ENCODE data around the gene ZNF136. TPM values are rescaled to one million over a fixed set of nuclear protein-coding genes. Genes with fewer than 3 reads are reported as not detected.

ZNF136 gene
- total RNA-seq, 1 donor from 2014 or later = 13.3 TPM

GRCh38 chr19:12198136-12198535 lies 35.2 kb downstream of the ZNF136 start:
- Mint-ChIP-seq H3K27me3 (ENCODE audit: low read depth) (no peaks in the 10 kb centered on the region), H3K4me3 (no peak overlapping the region), H3K9me3 (peaks cover 29% of the 10 kb centered on the region), H3K36me3 (ENCODE audit: low read depth) (peaks cover 75% of the 10 kb centered on the region), H3K4me1 (no peaks in the 10 kb centered on the region), H3K27ac (ENCODE audit: unreplicated experiment) (no peak overlapping the region)
- no peak for DNase-seq (ENCODE audit: low read depth, low spot score)
- TF ChIP-seq, protein P1, sequence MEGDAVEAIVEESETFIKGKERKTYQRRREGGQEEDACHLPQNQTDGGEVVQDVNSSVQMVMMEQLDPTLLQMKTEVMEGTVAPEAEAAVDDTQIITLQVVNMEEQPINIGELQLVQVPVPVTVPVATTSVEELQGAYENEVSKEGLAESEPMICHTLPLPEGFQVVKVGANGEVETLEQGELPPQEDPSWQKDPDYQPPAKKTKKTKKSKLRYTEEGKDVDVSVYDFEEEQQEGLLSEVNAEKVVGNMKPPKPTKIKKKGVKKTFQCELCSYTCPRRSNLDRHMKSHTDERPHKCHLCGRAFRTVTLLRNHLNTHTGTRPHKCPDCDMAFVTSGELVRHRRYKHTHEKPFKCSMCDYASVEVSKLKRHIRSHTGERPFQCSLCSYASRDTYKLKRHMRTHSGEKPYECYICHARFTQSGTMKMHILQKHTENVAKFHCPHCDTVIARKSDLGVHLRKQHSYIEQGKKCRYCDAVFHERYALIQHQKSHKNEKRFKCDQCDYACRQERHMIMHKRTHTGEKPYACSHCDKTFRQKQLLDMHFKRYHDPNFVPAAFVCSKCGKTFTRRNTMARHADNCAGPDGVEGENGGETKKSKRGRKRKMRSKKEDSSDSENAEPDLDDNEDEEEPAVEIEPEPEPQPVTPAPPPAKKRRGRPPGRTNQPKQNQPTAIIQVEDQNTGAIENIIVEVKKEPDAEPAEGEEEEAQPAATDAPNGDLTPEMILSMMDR (conservative IDR thresholded peaks at IDR 0.05) = no peak

- H3K4me3 Mint-ChIP-seq = no peak overlapping the region
- no peaks in the 10 kb centered on the region for H3K4me1 Mint-ChIP-seq
- DNase-seq (ENCODE audit: low read depth, low spot score) = no peak
- peaks cover 33% of the 10 kb centered on the region for H3K9me3 Mint-ChIP-seq
- no peak overlapping the region for H3K27ac Mint-ChIP-seq (ENCODE audit: unreplicated experiment)
- no peaks in the 10 kb centered on the region for H3K27me3 Mint-ChIP-seq (ENCODE audit: low read depth)
- H3K36me3 Mint-ChIP-seq (ENCODE audit: low read depth) = peaks cover 77% of the 10 kb centered on the region
- TF ChIP-seq, protein P1 (conservative IDR thresholded peaks at IDR 0.05) = no peak
Observed at GRCh38 chr19:12199757-12200419, 37.0 kb downstream of the ZNF136 start.

DNA sequence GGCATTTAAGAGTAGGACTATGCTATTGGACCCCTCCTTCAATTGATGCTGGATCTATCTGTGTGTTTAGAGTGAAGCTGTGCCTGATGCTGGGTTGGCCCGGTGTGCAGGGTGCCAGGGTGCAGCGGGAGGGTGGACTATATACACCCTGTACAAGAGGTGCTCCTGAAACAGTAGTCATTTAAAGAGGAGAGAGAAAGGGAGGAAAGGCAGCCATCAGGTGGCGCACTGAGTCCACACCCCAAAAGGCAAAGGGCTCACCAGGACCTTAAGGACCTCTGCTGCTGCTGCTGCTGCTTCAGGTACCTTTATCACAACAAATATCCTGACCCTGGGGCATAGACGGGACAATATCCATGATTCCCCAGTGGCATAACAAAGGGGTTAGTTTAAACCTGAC lies 39.4 kb downstream of the ZNF136 start:
- no peak for DNase-seq (ENCODE audit: low read depth, low spot score)
- no peaks in the 10 kb centered on the region for H3K4me1 Mint-ChIP-seq
- peaks cover 37% of the 10 kb centered on the region for H3K9me3 Mint-ChIP-seq
- peaks cover 74% of the 10 kb centered on the region for H3K36me3 Mint-ChIP-seq (ENCODE audit: low read depth)
- no peak overlapping the region for H3K27ac Mint-ChIP-seq (ENCODE audit: unreplicated experiment)
- TF ChIP-seq, protein P1 (conservative IDR thresholded peaks at IDR 0.05) = no peak
- H3K4me3 Mint-ChIP-seq = no peak overlapping the region
- no peaks in the 10 kb centered on the region for H3K27me3 Mint-ChIP-seq (ENCODE audit: low read depth)

GRCh38 chr19:12205296-12205695 lies 42.4 kb downstream of the ZNF136 start:
- no peaks in the 10 kb centered on the region for H3K4me1 Mint-ChIP-seq
- H3K36me3 Mint-ChIP-seq (ENCODE audit: low read depth) = peaks cover 78% of the 10 kb centered on the region
- H3K27me3 Mint-ChIP-seq (ENCODE audit: low read depth) = no peaks in the 10 kb centered on the region
- no peak for DNase-seq (ENCODE audit: low read depth, low spot score)
- H3K4me3 Mint-ChIP-seq = no peak overlapping the region
- peaks cover 39% of the 10 kb centered on the region for H3K9me3 Mint-ChIP-seq
- no peak overlapping the region for H3K27ac Mint-ChIP-seq (ENCODE audit: unreplicated experiment)
- TF ChIP-seq, protein P1 (conservative IDR thresholded peaks at IDR 0.05) = no peak

DNA sequence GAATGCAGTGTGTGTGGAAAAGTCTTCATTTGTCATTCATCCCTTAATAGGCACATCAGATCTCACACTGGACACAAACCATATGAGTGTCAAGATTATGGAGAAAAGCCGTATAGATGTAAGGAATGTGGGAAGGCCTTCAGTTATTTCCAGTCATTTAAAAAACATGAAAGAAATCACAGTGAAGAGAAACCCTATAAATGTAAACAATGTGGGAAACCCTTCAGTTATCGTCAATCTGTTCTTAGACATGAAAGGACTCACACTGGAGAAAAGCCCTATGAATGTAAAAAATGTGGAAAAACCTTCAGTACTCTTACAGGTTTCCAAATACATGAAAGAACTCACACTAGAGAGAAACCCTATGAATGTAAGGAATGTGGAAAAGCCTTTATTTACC lies 45.3 kb downstream of the ZNF136 start:
- H3K4me3 Mint-ChIP-seq = no peak overlapping the region
- peaks cover 34% of the 10 kb centered on the region for H3K9me3 Mint-ChIP-seq
- peaks cover 75% of the 10 kb centered on the region for H3K36me3 Mint-ChIP-seq (ENCODE audit: low read depth)
- no peaks in the 10 kb centered on the region for H3K27me3 Mint-ChIP-seq (ENCODE audit: low read depth)
- no peak for DNase-seq (ENCODE audit: low read depth, low spot score)
- no peak overlapping the region for H3K27ac Mint-ChIP-seq (ENCODE audit: unreplicated experiment)
- no peaks in the 10 kb centered on the region for H3K4me1 Mint-ChIP-seq
- TF ChIP-seq, protein P1 (conservative IDR thresholded peaks at IDR 0.05) = no peak

Data from neural crest cell (in vitro differentiated cells).